Activated naive CD8-positive, alpha-beta T cell treated with anti-CD3 and anti-CD28 coated beads for 36 hours (primary cell): Measurements from ENCODE around the gene KCNJ10. TPM values are rescaled to one million over a fixed set of nuclear protein-coding genes. Genes with fewer than 3 reads are reported as not detected.
"Not testable (repeated sequence)": the region's sequence is repeated elsewhere in the genome, so short reads cannot be mapped to it uniquely, and the experiment has no call there.

ENCODE experiments used
- DNase-seq: peaks from one replicate; pipeline ENCODE4 v3.0.0; 2021
- H3K27ac Mint-ChIP-seq: one replicate; pipeline ENCODE4 v1.8.0; 2022; ENCODE audit warnings: mild to moderate bottlenecking, moderate library complexity, mixed read lengths
- H3K27me3 Mint-ChIP-seq: one replicate; pipeline ENCODE4 v1.8.0; 2022; ENCODE audit warnings: mild to moderate bottlenecking, mixed read lengths
- H3K36me3 Mint-ChIP-seq: one replicate; pipeline ENCODE4 v1.8.0; 2021; ENCODE audit warnings: mild to moderate bottlenecking, mixed read lengths
- H3K4me1 Mint-ChIP-seq: one replicate; pipeline ENCODE4 v1.8.0; 2021; ENCODE audit warnings: mixed read lengths
- H3K4me3 Mint-ChIP-seq: one replicate; pipeline ENCODE4 v1.8.0; 2022; ENCODE audit warnings: mild to moderate bottlenecking, moderate library complexity, mixed read lengths
- H3K9me3 Mint-ChIP-seq: one replicate; pipeline ENCODE4 v1.8.0; 2022; ENCODE audit warnings: mixed read lengths
- total RNA-seq, 2 experiments: library from RNA; stranded (reverse); gene quantifications; one replicate each; pipeline ENCODE4 v1.2.3, GENCODE V29; 2021

The KCNJ10 gene
- not detected for total RNA-seq

GRCh38 chr1:160069460-160070231 is at the start of gene KCNJ10:
TSS of gene KCNJ10 (minus strand) at chr1:160070160. CDS start at chr1:160042532, 27,628 bp downstream.
- peaks cover 8% of the 10 kb centered on the region for H3K4me1 Mint-ChIP-seq
- no peak within 1 kb of the TSS for H3K27ac Mint-ChIP-seq
- peaks cover 34% of the 10 kb centered on the region for H3K27me3 Mint-ChIP-seq

DNA sequence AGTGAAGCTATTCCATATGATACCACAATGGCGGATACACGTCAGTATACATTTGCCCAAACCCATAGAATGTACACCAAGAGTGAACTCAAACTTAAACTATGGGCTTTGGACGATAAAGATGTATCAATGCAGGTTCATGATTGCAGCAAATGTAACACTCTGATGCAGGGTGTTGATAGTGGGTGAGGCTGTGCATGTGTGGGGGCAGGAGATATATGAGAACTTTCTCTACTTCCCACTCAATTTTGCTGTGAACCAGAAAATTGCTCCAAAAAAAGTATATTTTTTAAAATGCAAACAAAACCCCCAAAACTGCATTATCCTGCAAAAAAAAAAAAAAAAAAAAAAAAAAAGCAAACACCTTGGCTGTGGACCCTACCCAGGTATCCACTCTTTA is 49.0 kb upstream of the KCNJ10 start:
- Mint-ChIP-seq H3K27ac (no peak overlapping the region), H3K4me3 (no peak overlapping the region), H3K9me3 (no peaks in the 10 kb centered on the region), H3K27me3 (no peaks in the 10 kb centered on the region), H3K36me3 (no peaks in the 10 kb centered on the region), H3K4me1 (no peaks in the 10 kb centered on the region)
- no peak for DNase-seq

More at GRCh38 chr1:160069460-160070231, at the start of gene KCNJ10:
- no peaks in the 10 kb centered on the region for H3K36me3 Mint-ChIP-seq
- H3K9me3 Mint-ChIP-seq, result no peaks in the 10 kb centered on the region
- H3K4me3 Mint-ChIP-seq, result peak within 1 kb of the TSS; percentile 83
- DNase-seq, result no peak

GRCh38 chr1:160117709-160118183 is 47.8 kb upstream of the KCNJ10 start:
- H3K27me3 Mint-ChIP-seq, result no peaks in the 10 kb centered on the region
- H3K27ac Mint-ChIP-seq, result no peak overlapping the region
- no peak overlapping the region for H3K4me3 Mint-ChIP-seq
- H3K9me3 Mint-ChIP-seq, result no peaks in the 10 kb centered on the region
- no peaks in the 10 kb centered on the region for H3K36me3 Mint-ChIP-seq
- no peaks in the 10 kb centered on the region for H3K4me1 Mint-ChIP-seq
- no peak for DNase-seq

GRCh38 chr1:160117300-160117699 is 47.3 kb upstream of the KCNJ10 start:
- Mint-ChIP-seq H3K4me1 (no peaks in the 10 kb centered on the region), H3K4me3 (no peak overlapping the region), H3K27ac (no peak overlapping the region), H3K27me3 (no peaks in the 10 kb centered on the region), H3K9me3 (no peaks in the 10 kb centered on the region), H3K36me3 (no peaks in the 10 kb centered on the region)
- DNase-seq, result no peak

DNA sequence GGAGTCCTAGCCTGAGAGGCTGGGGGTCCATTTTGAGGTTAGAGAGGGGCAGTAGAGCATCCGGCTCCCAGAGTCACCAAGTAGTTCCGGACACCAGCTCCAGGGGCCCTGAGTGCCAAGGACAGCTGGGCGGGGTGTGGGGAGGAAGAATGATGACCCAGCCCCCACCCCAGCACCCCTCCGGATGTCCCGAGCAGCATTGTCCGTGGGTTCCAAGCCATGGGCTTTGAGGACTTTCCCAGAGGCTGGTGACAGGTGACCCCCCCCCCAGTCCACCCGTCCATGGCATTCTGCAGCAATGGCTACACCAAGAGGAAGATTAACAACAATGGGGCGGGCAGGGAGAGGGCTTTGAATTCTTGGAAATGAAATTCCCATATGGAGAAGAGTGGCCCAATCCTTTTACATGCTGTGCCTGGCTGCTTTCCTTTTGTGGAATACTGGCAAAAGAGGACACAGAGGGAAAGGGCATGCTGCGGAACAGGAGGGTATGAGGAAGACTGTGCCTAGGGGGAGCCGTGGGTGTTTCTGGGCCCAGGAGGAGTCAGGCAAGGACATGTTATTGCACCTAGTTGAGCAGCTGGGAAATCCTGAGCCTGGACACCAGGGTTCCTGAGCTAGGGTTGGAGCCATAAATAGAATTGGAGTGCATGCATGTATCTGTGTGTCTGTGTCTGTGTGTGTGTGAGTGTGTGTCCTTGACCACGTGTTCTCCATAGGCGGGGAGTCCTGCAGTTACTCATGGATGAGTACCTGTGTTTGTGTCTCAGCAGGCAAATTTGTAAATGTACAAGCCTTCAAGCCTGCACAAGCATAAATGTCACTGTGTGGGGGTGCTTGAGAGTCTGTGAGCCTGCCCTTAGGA is 46.6 kb upstream of the KCNJ10 start:
- DNase-seq, result no peak
- Mint-ChIP-seq H3K36me3 (no peaks in the 10 kb centered on the region), H3K27ac (no peak overlapping the region)

GRCh38 chr1:160115545-160116282 is 45.8 kb upstream of the KCNJ10 start, which contains the start of gene ATP1A2:
TSS of gene ATP1A2 (plus strand) at chr1:160115759. CDS start at chr1:160115862, 103 bp downstream.
- Mint-ChIP-seq H3K4me3 (no peak within 1 kb of the TSS), H3K9me3 (no peaks in the 10 kb centered on the region), H3K27ac (no peak within 1 kb of the TSS), H3K4me1 (no peaks in the 10 kb centered on the region), H3K27me3 (no peaks in the 10 kb centered on the region), H3K36me3 (no peaks in the 10 kb centered on the region)
- no peak for DNase-seq

More for the DNA sequence above, 46.6 kb upstream of the KCNJ10 start:
- no peaks in the 10 kb centered on the region for H3K4me1 Mint-ChIP-seq
- no peaks in the 10 kb centered on the region for H3K9me3 Mint-ChIP-seq
- H3K27me3 Mint-ChIP-seq, result no peaks in the 10 kb centered on the region
- H3K4me3 Mint-ChIP-seq, result no peak overlapping the region

- no peak for DNase-seq
- Mint-ChIP-seq H3K4me3 (no peak overlapping the region), H3K27ac (no peak overlapping the region), H3K4me1 (peaks cover under 1% of the 10 kb centered on the region), H3K9me3 (no peaks in the 10 kb centered on the region), H3K36me3 (no peaks in the 10 kb centered on the region), H3K27me3 (peaks cover under 1% of the 10 kb centered on the region)
Measured at GRCh38 chr1:160114085-160114484, 44.1 kb upstream of the KCNJ10 start.

DNA sequence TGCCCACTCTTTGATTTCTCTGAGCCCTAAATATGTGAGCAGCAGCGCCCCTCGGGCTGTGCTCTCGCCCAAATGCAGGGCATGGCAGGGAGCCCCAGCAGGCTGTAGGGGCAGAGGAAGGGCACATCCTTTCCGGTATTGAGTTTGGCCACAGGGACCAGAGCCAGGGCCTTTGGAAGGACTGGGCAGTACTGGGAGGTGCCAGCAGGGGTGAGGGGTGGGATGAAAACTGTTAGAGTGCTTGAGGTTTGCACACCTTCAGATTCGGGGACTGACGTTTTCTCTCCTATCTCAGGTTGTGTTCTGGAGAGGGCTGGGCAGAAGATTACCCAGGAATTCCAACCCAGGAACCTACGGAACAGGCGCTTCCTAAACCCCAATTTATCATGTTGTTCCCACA is 43.4 kb upstream of the KCNJ10 start:
- Mint-ChIP-seq H3K27ac (no peak overlapping the region), H3K4me1 (peaks cover 6% of the 10 kb centered on the region), H3K27me3 (peaks cover 4% of the 10 kb centered on the region), H3K36me3 (no peaks in the 10 kb centered on the region), H3K4me3 (no peak overlapping the region), H3K9me3 (no peaks in the 10 kb centered on the region)
- no peak for DNase-seq

DNA sequence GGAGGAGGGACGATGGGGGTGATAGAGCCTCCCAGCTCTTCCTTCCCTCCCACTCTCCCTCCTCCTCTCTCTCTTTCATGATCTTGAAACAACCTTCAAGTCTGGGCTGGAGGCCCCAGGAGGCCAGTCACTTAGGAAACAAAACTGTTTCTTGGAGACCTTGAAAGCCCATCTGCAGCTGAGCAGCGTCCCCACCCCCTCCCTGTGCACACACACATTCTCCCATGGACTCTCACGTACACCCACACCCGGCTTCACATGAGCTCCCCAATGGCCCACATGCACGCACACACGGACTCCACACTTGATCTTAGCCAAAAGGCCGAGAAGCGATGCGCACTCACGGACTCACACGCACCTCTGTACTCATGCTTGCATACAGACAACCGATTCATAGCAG is 42.4 kb upstream of the KCNJ10 start:
- Mint-ChIP-seq H3K4me1 (peaks cover 6% of the 10 kb centered on the region), H3K36me3 (no peaks in the 10 kb centered on the region), H3K27ac (no peak overlapping the region), H3K4me3 (no peak overlapping the region), H3K9me3 (no peaks in the 10 kb centered on the region), H3K27me3 (peaks cover 4% of the 10 kb centered on the region)
- no peak for DNase-seq

DNA sequence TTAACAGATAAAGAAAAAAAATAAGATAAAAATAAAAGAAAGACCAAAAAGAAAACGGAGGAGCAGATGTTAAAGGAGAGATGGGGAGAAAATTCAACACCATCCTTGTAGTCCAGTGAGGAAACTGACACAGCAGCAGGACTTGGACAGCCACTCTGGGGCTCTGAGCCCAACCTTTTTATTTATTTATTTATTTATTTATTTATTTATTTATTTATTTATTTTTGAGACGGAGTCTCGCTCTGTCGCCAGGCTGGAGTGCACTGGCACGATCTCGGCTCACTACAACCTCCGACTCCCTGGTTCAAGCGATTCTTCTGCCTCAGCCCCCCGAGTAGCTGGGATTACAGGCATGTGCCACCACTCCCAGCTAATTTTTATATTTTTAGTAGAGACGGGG is 41.5 kb upstream of the KCNJ10 start:
- H3K9me3 Mint-ChIP-seq, H3K4me1 Mint-ChIP-seq, H3K27ac Mint-ChIP-seq, H3K4me3 Mint-ChIP-seq, H3K36me3 Mint-ChIP-seq, DNase-seq, H3K27me3 Mint-ChIP-seq: not testable (repeated sequence)

GRCh38 chr1:160109686-160110085 is 39.7 kb upstream of the KCNJ10 start:
- DNase-seq, result no peak
- H3K4me3 Mint-ChIP-seq, result no peak overlapping the region
- H3K36me3 Mint-ChIP-seq, result no peaks in the 10 kb centered on the region
- H3K4me1 Mint-ChIP-seq, result peaks cover 6% of the 10 kb centered on the region
- H3K27me3 Mint-ChIP-seq, result peaks cover 4% of the 10 kb centered on the region
- H3K9me3 Mint-ChIP-seq, result no peaks in the 10 kb centered on the region
- H3K27ac Mint-ChIP-seq, result no peak overlapping the region

DNA sequence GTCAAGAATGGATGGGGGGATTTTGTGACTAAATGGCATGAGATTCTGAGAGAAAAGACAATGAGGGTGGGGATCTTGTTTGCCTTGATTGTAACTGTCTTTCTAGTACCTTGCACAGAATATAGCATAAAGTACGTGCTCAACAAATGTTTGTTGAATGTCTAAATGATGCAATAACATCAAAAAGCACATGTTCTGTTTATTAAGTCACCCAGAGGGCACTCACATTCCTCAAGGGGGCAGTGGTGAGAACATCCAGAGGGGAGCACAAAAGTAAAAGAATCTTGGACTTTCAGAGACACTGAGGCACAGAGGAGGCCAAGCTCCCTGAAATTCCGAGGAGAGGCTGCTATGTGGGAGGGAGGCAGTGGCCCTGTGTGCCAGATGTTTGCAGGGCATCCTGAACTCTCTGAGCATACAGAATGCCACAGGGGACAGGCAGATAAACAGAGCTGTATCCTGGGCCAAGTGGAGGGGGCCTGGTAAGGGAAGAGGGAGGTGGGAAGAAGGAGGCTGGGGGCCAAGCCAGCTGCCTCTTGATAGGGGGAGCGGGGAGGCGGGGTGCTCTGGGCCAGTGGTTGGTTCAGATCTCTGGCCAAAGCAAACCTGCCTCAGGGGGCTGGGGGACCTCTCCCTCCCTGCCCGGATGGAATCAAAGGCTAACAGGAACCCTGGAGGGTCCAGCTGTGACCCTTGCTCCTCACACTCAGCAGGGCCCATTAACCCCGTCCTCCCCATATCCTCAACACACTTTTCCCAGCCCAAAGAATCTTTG is 39.1 kb upstream of the KCNJ10 start:
- peak overlapping the region; percentile 75 for H3K27ac Mint-ChIP-seq
- peaks cover 4% of the 10 kb centered on the region for H3K27me3 Mint-ChIP-seq
- H3K4me1 Mint-ChIP-seq, result peaks cover 6% of the 10 kb centered on the region
- H3K9me3 Mint-ChIP-seq, result no peaks in the 10 kb centered on the region
- DNase-seq, result no peak
- no peaks in the 10 kb centered on the region for H3K36me3 Mint-ChIP-seq
- H3K4me3 Mint-ChIP-seq, result no peak overlapping the region

DNA sequence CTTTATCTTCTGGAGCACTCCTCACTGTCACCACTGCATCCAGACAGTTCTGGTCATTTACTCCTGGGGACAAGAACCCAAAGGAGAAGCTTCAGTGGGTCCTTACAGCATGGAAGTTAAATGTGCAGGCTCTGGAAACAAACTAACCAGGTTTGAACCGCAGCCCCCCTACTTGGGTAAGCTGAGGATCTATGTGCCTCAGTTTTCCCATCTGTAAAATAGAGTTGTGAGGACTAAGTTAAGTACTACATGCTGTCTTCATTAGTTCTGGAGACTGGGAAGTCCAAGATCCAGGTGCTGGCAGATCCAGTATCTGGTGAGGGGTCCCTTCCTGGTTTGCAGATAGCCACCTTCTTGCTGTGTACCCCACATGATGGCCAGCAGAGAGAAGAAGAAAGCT is 37.6 kb upstream of the KCNJ10 start:
- no peak overlapping the region for H3K4me3 Mint-ChIP-seq
- no peaks in the 10 kb centered on the region for H3K9me3 Mint-ChIP-seq
- H3K36me3 Mint-ChIP-seq, result no peaks in the 10 kb centered on the region
- no peak overlapping the region for H3K27ac Mint-ChIP-seq
- H3K4me1 Mint-ChIP-seq, result peaks cover 14% of the 10 kb centered on the region
- peaks cover 4% of the 10 kb centered on the region for H3K27me3 Mint-ChIP-seq
- DNase-seq, result no peak

DNA sequence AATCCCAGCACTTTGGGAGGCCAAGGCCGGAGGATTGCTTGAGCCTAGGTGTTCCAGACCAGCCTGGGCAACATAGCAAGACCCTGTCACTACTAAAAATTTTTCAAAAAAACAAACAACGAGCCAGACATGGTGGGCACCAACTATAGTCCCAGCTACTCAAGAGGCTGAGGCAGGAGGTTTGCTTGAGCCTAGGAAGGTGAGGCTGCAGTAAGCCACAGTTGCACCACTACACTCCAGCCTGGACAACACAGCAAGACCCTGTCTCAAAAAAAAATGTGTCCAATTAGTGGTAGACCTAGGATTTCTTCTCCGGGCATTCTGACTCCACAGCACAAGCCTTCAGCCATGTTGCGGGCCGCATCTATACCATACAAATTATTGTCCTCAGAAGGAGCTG is 35.2 kb upstream of the KCNJ10 start:
- H3K27ac Mint-ChIP-seq, result no peak overlapping the region
- no peaks in the 10 kb centered on the region for H3K9me3 Mint-ChIP-seq
- H3K4me3 Mint-ChIP-seq, result no peak overlapping the region
- DNase-seq, result no peak
- peaks cover 4% of the 10 kb centered on the region for H3K27me3 Mint-ChIP-seq
- H3K4me1 Mint-ChIP-seq, result peaks cover 36% of the 10 kb centered on the region
- H3K36me3 Mint-ChIP-seq, result no peaks in the 10 kb centered on the region
